GM19397 (cell line): ENCODE results near the gene ITPK1.
"Not testable (repeated sequence)": the region's sequence is repeated elsewhere in the genome, so short reads cannot be mapped to it uniquely, and the experiment has no call there.

Source experiments
- ATAC-seq: cut with Tn5 transposase; IDR thresholded peaks from one replicate; pipeline ENCODE4 v1.9.1; 2021; ENCODE audit warnings: mild to moderate bottlenecking, moderate library complexity; ENCODE audit not compliant: unreplicated experiment

ITPK1 gene

GRCh38 chr14:93062890-93063289 lies 52.8 kb downstream of the ITPK1 start:
- ATAC-seq, result no peak

- ATAC-seq, result not testable (repeated sequence)
Observed at GRCh38 chr14:93062013-93062412, 53.7 kb downstream of the ITPK1 start.

GRCh38 chr14:93061380-93062012 lies 54.2 kb downstream of the ITPK1 start:
- no peak for ATAC-seq

GRCh38 chr14:93060841-93061240 lies 54.9 kb downstream of the ITPK1 start:
- no peak for ATAC-seq

GRCh38 chr14:93059917-93060545 lies 55.7 kb downstream of the ITPK1 start:
- no peak for ATAC-seq

- no peak for ATAC-seq
Observed at GRCh38 chr14:93059260-93059659, 56.5 kb downstream of the ITPK1 start.

GRCh38 chr14:93057586-93058280 lies 58.0 kb downstream of the ITPK1 start:
- ATAC-seq, result no peak

- ATAC-seq, result no peak
Observed at GRCh38 chr14:93056840-93057585, 58.7 kb downstream of the ITPK1 start.

- ATAC-seq, result no peak
Observed at GRCh38 chr14:93056166-93056839, 59.4 kb downstream of the ITPK1 start.

GRCh38 chr14:93055651-93056115 lies 60.0 kb downstream of the ITPK1 start:
- ATAC-seq, result no peak

GRCh38 chr14:93054876-93055275 lies 60.8 kb downstream of the ITPK1 start:
- ATAC-seq, result no peak

- ATAC-seq, result no peak
Observed at GRCh38 chr14:93054006-93054405, 61.7 kb downstream of the ITPK1 start.

GRCh38 chr14:93051600-93052546 lies 63.9 kb downstream of the ITPK1 start:
- ATAC-seq, result no peak

GRCh38 chr14:93050761-93051160 lies 65.0 kb downstream of the ITPK1 start:
- no peak for ATAC-seq

GRCh38 chr14:93049867-93050331 lies 65.8 kb downstream of the ITPK1 start:
- no peak for ATAC-seq

- ATAC-seq, result no peak
Observed at GRCh38 chr14:93049315-93049714, 66.4 kb downstream of the ITPK1 start.

- ATAC-seq, result no peak
Observed at GRCh38 chr14:93048843-93049242, 66.9 kb downstream of the ITPK1 start.

GRCh38 chr14:93047661-93048060 lies 68.1 kb downstream of the ITPK1 start:
- ATAC-seq, result no peak

GRCh38 chr14:93047157-93047556 lies 68.6 kb downstream of the ITPK1 start:
- no peak for ATAC-seq

- no peak for ATAC-seq
Observed at GRCh38 chr14:93046705-93047050, 69.0 kb downstream of the ITPK1 start.
